ENCODE results near the gene TAS2R4. TPM values are rescaled to one million over a fixed set of nuclear protein-coding genes. Genes with fewer than 3 reads are reported as not detected.

Gene TAS2R4
- total RNA-seq, 1 donor from 2014 or later, result 0.35 TPM

Other genes with a start within 250 kb of the TAS2R4 start
- gene AGK, start 225.3 kb upstream of the TAS2R4 start, total RNA-seq, result 22.1 to 26.6 TPM (median 23.6 TPM) in 3 replicates
- 8.0 to 9.2 TPM (median 8.5 TPM) in 3 replicates for gene DENND11, start 74.5 kb upstream of the TAS2R4 start, total RNA-seq
- gene WEE2, start 68.3 kb upstream of the TAS2R4 start, total RNA-seq, result not detected in 3 replicates
- gene SSBP1, start 38.3 kb upstream of the TAS2R4 start, total RNA-seq, result 100 to 114 TPM (median 102 TPM) in 3 replicates
- gene TAS2R3, start 12.6 kb upstream of the TAS2R4 start, total RNA-seq, result 0.52 to 2.9 TPM in 2 of 3 replicates, not detected in the other
- 0.62 to 1.5 TPM (median 0.72 TPM) in 3 replicates for gene TAS2R5, start 13.5 kb downstream of the TAS2R4 start, total RNA-seq
- gene PRSS37, start 64.8 kb downstream of the TAS2R4 start, total RNA-seq, result not detected in 3 replicates
- not detected in 3 replicates for gene OR9A4, start 139.7 kb downstream of the TAS2R4 start, total RNA-seq
- not detected in 3 replicates for gene CLEC5A, start 170.3 kb downstream of the TAS2R4 start, total RNA-seq
- gene TAS2R38, start 197.1 kb downstream of the TAS2R4 start, total RNA-seq, result not detected in 3 replicates
- gene MGAM, start 219.2 kb downstream of the TAS2R4 start, total RNA-seq, result 0.10 to 0.27 TPM (median 0.17 TPM) in 3 replicates

Data from chondrocyte (in vitro differentiated cells).